Hepatocyte (in vitro differentiated cells): ENCODE data around the gene MCF2L.

Experiments
- CTCF ChIP-seq: fragments of 200-600 bp; sonication (generic); IDR thresholded peaks from 2 replicates; pipeline ENCODE4 v1.5.1; 2016; ENCODE audit warnings: antibody characterized with exemption, mild to moderate bottlenecking; ENCODE audit not compliant: poor library complexity
- EZH2 ChIP-seq: fragments of 200-600 bp; sonication (generic); IDR thresholded peaks from 2 replicates; pipeline ENCODE4 v1.6.1; 2016; ENCODE audit warnings: antibody characterized with exemption, mild to moderate bottlenecking, borderline replicate concordance
- EZH2phosphoT487 ChIP-seq: fragments of 200-600 bp; sonication (generic); IDR thresholded peaks from one replicate; pipeline ENCODE4 v1.6.1; 2018; ENCODE audit warnings: antibody characterized with exemption, mild to moderate bottlenecking, low read depth, moderate library complexity; ENCODE audit not compliant: unreplicated experiment, severe bottlenecking

GRCh38 chr13:113031465-113031864 is 62.5 kb downstream of the MCF2L start:
- TF ChIP-seq EZH2phosphoT487, result no peak
- TF ChIP-seq CTCF, result no peak
- no peak for TF ChIP-seq EZH2
